Mucosa of gallbladder (tissue), 1 donor: Measurements from ENCODE around the gene FOSL1. TPM values are rescaled to one million over a fixed set of nuclear protein-coding genes. Genes with fewer than 3 reads are reported as not detected.

Experiments
- DNase-seq: peaks from one replicate; pipeline ENCODE4 v3.0.0-alpha.2; 2020; ENCODE audit warnings: low spot score
- total RNA-seq: library from RNA; stranded (reverse); gene quantifications from one replicate; pipeline ENCODE4 v1.2.1, GENCODE V29; 2021
- donor health status: DM: no; HTN: no; CAD: no.

FOSL1 gene
- total RNA-seq, 1 donor from 2014 or later: 1.2 TPM

DNA sequence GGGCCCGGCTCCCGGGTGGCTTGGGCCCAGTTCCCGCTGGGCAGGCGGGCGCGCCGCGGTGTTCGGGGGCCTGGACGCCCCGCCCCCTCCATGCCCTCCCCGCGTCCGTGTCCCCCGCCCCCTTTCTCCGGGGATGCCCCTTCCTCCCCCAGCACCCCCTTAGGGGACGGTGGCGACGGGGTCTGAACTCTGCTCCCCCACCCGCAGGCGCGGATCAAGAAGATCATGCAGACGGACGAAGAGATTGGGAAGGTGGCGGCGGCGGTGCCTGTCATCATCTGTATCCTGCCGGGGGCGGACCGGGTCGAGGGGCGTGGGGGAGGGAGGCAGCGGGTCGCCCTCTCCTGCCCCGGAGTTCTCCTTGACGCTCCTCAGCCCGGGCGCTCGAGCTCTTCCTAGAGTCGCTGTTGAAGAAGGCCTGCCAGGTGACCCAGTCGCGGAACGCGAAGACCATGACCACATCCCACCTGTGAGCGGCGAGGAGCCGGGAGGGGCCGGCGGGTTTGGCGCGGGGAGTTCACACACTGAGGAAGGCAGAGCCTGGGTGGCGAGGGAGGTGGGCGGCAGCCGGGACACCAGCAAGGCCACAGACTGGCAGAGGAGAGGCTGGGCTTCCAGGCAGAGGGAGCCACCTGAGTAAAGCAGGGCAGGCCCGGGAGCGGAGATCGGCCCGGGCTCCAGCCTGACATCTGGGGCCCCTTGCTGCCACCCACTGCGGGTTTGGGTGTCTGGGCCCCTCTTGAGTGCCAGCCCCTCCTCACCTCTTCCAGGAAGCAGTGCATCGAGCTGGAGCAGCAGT, 19.6 kb upstream of the FOSL1 start:
- peak; percentile 39 for DNase-seq

DNA sequence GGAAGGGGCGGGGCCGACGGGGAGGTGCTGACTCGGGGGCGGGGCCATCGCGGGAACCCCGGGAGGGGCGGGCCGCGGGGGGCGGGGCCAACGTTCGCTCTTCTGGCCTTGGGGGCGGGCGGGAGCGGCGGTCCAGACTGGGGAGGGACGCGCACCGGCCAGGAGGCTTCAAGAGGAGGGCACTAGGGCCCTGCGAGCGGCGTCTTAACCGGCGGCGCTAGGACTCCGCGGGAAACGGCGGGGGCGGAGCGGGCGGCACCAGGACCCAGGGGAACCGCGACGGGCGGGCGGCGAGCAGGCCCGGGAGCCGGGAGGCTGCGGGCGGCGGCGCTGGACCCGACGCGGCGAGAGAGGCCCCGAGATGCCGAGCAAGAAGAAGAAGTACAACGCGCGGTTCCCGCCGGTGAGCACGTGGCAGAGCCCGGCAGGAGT, 19.0 kb upstream of the FOSL1 start, which contains the start of gene DRAP1:
Gene DRAP1, plus strand, starts transcription at position 286 of the 432 bp plus-strand sequence. Its CDS starts 76 bp downstream, at position 362.
- DNase-seq: peak; percentile 99

DNA sequence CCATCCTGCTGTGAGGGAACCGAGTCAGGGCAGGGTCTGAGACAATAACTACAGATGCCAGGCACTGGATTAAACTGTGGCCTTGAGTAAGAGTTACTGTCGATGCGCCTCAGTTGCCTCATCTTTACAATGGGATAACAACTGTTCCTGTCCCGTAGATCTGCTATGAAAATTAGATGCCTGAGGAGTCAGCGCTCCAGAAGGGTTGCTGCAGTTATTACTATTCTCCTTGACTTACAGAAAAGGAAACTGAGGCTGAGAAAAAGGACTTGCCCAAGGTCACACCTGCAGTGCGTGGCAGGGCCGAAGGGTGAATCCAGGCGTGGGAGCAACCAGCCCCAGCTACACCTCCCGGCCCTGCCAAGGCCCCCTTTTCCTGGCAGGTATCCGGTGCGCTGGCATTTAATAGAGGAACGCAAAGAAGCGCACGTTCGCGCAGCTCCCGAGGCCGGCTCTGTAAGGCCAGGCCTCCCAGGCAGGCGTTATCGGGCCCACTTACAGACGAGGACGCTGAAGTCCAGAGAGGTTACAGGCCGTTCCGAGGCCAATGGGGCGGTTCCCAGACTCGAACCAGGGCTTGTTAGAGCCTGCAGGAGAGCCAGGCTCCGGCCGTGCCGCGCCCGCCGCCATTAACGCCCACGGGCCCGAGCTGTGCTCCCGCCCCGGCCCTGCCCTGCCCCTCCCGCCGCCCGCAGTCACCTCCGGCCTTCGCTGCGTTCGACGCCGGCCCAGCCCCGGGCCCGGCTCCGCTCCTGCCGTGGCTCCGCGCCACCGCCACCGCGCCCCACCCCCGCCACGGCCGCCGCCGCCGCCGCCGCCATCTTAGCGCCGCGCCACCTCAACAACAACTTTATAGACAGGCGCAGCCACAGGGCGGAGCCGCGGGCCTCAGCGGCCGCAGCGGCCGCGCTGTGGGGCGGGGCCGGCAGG, 18.3 kb upstream of the FOSL1 start, which contains the start of gene C11orf68:
Gene C11orf68, minus strand, starts transcription at position 852 of the 930 bp plus-strand sequence. Its CDS starts 31 bp downstream, at position 821.
- DNase-seq: no peak

DNA sequence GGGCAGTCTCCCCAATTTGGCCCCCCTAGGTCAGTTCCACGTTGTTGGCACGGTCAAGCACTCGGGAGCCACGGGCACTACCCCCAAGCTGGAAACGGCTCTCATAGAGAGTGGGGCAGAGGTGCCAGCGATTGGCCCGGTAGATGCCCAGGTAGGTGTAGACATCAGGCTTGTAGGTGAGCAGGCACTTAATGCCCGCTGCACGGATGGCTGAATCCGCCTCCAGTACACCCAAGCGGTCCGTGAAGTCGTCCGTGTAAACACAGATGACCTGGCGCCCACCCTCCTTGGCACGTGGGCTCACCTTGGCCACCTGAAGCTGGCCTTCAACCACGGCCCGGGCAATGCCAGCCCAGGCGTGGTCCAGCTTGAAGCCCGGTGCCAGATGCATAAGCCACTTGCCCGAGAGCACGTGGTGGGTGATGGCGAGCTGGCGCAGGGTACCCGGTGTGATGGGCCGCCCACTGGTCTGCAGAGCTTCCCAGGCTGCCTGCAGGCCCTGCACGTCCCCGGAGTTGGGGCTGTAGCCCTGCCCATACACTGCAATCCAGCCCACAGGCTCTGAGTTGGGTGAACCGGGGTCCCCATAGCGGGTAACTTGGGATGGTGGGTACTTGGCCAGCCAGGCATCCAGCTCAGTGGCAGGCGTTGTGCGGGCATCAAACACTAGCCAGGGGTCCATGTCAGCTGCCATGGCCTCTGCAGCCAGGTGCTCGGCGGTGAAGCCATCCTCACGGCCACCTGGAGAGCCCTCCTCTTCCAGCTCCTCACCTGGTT, 17.4 kb upstream of the FOSL1 start:
- DNase-seq: no peak

DNA sequence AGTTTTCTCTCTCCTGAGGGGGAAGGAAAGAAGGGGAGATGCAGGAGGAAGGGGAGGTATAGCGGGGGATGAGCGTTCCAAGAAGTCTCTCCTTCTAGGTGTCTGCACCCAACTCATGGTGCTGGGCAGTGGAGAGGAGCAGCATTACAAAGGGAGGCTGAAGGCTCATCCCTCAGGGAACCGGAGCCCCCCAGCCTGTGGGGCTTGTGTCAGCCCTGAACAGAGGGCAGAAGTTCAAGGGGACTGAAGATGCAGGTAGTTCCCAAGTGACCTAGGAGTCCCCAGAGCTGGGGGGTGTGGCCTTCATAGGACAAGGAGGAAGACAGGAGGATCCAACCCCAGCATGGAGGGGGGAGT, 16.9 kb upstream of the FOSL1 start:
- DNase-seq: no peak

DNA sequence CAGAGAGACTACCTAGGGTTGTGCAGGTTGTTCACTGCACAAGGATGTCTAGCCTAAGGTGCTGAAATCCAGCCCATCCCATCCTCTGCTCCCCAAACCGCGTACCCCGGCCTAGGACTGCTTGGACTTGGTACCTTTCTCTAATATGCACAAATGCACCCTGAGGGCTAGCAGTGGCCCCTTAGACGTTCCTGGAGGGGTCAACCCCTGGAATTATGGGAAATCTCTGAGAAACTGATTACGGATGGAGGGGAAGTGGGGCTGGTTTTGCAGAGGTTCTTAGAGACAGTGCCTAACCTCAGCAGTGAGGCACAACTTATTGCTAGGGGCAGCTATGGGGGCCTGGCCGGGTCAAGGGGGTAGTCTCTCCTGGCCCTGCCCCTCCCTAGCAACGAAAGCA, 16.2 kb upstream of the FOSL1 start:
- no peak for DNase-seq

DNA sequence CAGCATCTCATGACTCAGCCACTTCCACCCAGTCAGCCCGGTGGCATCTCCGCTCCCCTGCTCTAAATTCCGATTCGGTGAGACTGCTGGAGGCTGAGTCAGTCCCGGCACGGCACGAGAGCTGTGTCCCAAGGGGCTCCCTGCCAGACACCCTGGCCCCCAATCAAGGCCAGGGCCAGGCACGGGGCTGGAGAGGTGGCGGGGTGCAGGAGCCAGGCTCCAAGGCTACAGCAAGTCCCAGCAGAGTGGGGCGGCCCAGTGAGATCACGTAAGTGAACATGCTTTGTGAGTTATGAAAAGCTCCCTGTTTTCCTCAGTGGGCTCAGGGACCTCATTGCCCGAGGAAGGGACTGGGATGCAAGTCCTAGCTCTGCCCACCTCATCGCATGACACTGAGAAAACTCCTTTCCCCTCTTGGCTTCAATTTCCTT, 15.6 kb upstream of the FOSL1 start:
- peak; percentile 72 for DNase-seq

DNA sequence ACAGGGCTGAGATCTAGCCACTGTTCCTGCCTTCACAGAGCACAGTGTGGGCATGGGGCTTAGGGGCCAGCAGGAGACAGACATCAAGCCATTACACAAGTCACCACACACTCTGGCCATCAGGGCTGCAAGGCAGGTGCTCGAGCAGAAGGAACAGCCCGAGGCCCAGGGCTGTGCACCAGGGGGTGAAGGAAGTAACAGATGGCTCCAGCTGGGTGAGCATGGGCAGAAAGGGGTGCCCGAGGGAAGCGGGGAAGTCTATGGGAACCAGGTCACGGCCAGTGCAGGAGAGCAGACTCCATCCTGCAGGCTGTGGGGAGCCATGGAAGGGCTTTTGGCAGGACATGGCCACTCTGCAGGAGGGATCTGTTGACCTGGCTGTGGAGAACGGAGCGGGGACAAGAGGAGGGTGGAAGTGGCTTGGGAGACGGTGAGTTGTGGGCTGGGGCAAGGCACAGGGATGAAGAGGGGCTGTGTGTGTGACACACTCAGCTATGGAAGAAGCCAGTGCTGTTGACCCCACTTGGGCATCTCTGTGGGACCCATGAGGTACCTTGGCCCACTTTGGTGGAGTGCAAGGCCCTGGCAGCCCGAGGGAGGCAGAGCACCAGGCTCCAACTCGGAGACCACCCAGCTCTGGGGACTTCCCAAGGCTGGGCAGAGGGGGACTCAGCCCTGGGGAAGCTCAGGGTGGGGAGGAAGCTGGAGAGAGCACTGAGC, 15.1 kb upstream of the FOSL1 start:
- no peak for DNase-seq

DNA sequence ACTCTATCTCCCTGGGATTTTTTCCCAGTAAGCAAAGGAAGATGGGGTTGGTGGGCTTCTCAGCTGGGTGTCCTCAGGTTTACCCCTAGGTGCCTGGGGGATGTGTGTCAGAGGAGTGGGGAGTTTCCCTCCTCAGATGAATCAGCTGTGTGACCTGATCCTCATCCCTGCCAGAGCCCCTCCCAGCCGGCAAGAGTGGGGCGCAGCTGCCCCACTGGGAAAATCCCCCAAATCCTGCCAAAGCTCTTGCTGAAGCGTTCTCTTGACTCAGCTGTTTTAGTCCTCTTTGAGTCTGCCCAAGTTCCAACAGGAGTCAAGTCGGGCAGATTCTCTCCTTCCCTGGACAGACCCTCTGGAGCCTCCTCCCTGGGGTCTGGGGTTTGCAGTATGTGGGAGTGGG, 12.7 kb upstream of the FOSL1 start:
- DNase-seq: no peak

DNA sequence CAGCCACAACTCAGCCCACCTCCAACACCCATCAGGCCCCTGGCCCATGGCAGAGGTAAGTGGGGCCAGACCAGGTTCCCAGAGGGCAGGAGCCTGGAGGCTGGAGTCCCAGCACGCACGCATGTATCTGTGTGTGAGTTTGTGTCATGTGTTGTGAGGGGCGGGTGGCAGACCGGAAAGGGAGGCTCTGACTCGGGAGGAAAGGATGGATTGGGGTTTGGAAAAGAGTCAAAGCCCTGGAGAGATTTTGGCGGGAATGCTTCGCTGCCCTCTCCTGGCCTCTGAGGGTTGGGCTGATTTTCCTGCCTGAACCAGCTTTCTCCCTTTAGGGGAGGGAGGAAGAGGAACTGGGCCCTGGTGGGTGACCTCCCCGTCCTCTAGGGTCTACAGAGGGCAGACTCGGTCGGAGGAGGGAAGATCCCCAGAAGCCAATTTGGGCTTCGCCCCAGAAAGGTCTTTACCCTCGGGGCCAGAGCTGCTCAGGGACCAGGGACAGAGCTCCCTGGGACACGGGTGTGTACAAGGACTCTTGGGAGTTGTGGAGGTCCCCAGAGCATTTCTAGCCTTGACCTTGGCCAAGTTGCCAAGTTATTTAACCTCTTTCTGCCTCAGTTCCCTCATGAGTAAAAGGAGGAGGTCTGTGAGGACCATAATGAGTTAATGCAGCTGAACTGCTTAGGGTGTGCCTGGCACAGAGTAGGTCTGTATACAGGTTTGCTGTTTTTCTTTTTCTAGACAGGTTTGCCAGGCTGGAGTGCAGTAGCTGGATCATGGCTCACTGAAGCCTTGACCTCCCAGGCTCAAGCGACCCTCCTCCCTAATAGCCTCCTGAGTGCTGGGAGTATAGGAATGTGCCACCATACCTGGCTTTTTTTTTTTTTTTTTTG, 11.7 kb upstream of the FOSL1 start:
- DNase-seq: no peak

DNA sequence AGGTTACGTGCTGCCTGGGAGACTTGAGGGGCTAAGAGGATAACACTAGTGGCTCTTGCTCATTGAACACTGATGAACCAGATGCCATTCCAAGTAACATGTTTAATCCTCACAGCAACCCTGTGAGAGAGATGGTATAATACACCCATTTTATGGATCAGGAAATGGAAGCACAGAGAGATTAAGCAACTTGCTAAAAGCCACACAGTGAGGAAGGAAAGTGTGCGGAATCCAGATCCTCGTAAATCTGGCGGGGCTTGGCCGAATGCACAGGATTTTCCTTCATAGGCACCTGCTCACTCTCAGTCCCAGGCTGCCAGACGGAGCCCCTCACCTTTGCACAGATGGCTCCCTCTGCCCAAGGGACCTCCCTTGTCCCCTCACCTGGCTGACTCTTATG, 7.7 kb upstream of the FOSL1 start:
- DNase-seq: no peak

DNA sequence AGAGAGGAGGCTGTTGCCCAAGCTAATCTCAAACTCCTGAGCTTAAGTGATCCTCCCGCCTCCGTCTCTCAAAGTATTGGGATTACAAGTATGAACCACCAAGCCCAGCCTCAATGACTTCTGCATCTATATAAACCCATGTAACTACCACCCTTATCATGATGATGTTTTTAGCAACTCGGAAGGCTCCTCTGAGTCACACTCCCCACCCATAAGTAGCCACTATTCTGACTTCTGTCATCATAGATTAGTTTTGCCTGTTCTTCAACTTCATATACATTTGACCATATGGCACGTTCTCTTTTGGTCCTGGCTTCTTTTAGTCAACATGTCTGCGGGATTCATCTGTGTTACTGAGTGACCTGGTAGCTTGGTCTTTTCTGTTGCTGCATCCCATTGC, 6.4 kb upstream of the FOSL1 start:
- no peak for DNase-seq

DNA sequence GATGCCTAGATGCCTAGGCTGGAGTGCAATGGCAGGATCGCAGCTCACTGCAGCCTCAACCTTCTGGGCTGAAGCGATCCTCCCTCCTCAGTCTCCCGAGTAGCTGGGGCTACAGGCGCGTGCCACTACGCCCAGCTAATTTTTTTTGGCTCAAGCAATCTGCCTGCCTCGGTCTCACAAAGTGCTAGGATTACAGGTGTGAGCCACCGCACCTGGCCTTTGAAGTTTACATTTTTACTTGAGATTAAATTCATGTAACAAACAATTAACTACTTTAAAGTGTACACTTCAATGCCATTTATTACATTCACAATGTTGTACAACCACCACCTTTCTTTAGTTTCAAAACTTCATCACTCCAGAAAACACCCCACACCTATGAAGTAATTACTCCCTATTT, 3.5 kb upstream of the FOSL1 start:
- no peak for DNase-seq

DNA sequence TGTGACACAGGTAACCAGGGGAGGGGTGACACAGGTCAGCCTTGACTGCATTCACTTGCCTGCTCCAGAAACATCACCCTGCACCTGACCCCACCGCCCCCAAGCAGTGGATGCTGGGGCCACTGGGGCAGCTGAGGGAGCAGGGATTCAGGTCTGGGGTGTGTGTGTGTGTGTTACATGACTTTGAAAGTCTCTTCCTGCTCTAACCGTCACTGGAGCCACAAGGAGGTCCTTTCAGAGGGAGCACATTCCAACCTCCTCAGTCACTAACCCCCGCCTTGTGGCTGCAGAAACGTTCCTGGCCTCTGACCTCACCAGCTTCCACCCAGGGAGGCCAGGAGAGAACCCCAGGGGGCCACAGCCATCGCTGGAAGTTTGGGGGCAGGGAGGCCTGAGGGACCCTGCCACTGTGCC, 2.9 kb upstream of the FOSL1 start:
- DNase-seq: no peak

DNA sequence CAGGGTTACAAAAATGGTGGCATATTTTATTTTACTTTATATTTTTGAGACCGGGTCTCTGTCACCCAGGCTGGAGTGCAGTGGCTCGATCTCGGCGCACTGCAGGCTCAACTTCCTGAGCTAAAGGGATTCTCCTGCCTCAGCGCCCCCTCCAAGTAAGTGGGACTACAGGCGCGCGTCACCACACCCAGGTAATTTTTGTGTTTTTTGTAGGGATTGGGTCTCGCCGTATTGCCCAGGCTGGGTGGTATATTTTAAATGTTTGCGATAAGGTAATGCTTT, 652 bp upstream of the FOSL1 start:
- no peak for DNase-seq

DNA sequence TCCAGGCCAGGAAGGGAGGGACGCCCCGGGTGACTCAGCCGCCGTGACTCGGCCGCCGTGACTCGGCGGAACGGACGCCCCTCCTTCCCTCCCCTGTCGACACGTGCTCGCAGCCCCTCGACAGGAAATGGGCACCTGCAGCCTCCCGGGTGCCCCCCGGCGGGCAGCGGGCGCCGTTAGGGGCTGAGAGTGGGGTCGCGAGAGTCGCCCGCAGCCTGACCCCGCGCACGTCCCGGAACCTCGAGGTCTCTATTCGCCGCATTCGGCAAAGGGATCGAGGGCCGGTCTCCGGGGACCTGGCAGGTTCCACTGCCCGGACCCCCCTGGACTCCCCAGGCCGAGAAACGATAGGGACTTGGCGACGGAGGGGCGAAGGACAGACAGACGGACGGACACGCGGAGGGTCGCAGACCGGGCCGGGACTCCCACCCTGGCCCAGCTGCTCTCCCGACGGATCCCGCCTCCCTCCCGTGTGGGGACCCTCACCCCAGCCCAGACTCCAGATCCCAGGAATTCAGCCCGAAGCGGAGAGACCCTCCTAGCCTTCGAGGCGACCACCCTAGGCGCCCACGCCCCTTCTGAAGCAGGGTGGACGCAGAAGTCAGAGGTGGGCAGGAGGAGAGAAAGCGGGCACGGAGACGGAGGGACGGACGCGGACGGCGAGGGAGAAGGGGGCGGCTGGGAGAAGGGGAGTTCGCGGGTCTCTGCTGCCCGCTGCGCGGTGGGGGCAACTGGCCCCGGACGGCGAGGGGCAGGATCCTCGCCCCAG, 648 bp downstream of the FOSL1 start:
- DNase-seq: no peak

DNA sequence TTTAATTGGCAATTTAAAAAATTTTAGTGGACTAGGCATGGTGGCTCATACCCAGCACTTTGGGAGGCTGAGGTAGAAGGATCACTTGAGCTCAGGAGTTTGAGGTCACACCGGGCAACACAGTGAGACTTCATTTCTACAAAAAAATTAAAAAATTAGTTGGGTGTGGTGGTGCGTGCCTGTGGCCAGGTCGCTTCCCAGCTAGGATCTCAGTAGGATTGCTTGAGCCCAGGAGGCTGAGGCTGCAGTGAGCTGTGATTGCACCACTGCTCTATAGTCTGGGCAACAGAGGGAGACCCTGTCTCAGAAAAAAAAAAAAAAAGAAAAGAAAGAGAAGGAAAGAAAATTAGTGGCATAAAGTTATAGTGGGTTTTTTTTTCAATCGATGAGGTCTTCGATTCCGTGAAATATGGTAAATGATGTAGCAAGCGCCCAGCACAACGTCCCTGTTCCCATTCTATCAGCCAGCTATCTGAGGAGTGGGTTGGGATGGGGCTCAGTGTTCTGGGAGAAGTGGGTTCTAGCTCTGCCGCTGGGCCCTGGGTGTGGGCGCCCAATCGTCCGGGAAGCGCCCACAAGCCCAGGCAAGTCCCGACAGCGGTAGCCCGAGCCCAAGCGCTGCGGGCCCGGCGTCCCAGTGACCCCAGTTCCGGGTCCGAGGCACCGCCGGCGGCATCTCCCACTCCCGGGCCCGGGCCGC, 1.4 kb downstream of the FOSL1 start:
- no peak for DNase-seq

DNA sequence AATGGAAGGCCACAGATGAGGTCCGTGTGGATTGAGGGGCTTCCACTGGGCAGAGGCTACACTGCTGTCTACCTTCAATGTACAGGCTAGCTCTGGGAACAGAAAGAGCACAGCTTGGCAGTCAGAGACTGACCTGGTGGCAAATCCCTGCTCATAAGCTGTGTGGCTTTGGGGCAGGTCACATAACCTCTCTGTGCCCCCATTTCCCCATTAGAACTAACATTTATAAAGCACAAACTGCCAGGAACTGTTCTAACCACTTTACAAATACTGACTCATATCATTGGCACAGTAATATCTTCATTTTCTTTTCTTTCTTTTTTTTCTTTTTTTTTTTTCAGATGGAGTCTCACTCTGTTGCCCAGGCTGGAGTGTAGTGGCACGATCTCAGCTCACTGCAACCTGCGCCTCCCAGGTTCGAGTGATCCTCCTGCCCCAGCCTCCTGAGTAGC, 3.1 kb downstream of the FOSL1 start:
- DNase-seq: no peak
